Gastrocnemius medialis (tissue), 4 donors: ENCODE measurements around the gene ME3. TPM values are rescaled to one million over a fixed set of nuclear protein-coding genes. Genes with fewer than 3 reads are reported as not detected.

ENCODE experiments used
- ATAC-seq, 2 donors: fragments of 150-250 bp; one replicate each; pipeline ENCODE4 v1.9.1; 2016
- DNase-seq, 2 donors: peaks; one replicate each; pipeline ENCODE4 v3.0.0-alpha.2; 2019
- H3K27ac ChIP-seq, 4 donors: fragments of 200-600 bp; sonication (generic); 1 replicate in 1 of 4; 2 replicates in 3 of 4; pipeline ENCODE4 v1.5.1; 2016 to 2018; ENCODE audit warnings: mild to moderate bottlenecking in 2 of 4, moderate library complexity in 1 of 4
- H3K27me3 ChIP-seq, 3 donors: fragments of 200-600 bp; sonication (generic) in 2 of 3; 1 replicate in 1 of 3; 2 replicates in 2 of 3; pipeline versions ENCODE4 v1.5.1 to v1.6.0; 2016 to 2019; ENCODE audit warnings: mild to moderate bottlenecking in 1 of 3, moderate library complexity in 1 of 3
- H3K36me3 ChIP-seq, 2 donors: fragments of 200-600 bp; sonication (generic) in 1 of 2; one replicate each; pipeline ENCODE4 v1.5.1; 2017 to 2018
- H3K4me1 ChIP-seq, 2 donors: fragments of 200-600 bp; sonication (generic) in 1 of 2; one replicate each; pipeline ENCODE4 v1.5.1; 2016 to 2017; ENCODE audit warnings: mild to moderate bottlenecking in 2 of 2
- H3K4me3 ChIP-seq, 4 donors: fragments of 200-600 bp; sonication (generic) in 3 of 4; 1 replicate in 1 of 4; 2 replicates in 3 of 4; pipeline ENCODE4 v1.5.1; 2016 to 2019; ENCODE audit warnings: mild to moderate bottlenecking in 2 of 4
- H3K9me3 ChIP-seq, 3 donors: fragments of 200-600 bp; sonication (generic) in 2 of 3; 1 replicate in 1 of 3; 2 replicates in 2 of 3; pipeline ENCODE4 v1.5.1; 2016 to 2019
- CTCF ChIP-seq, 5 experiments: fragments of 450-650 bp in 3 of 5; fragments of 200-600 bp in 2 of 5; sonication (generic) in 2 of 5; IDR thresholded peaks in 4 of 5; conservative IDR thresholded peaks in 1 of 5; 1 replicate in 4 of 5; 2 replicates in 1 of 5; pipeline ENCODE4 v1.5.1; 2016 to 2019; ENCODE audit warnings: antibody characterized with exemption in 5 of 5, mild to moderate bottlenecking in 3 of 5, moderate library complexity in 3 of 5
- POLR2A ChIP-seq, 2 donors: fragments of 450-650 bp; IDR thresholded peaks; one replicate each; pipeline ENCODE4 v1.6.1; 2017; ENCODE audit warnings: antibody characterized with exemption in 2 of 2, mild to moderate bottlenecking in 2 of 2, moderate library complexity in 2 of 2
- in situ Hi-C, 4 donors: fragments of 200-750 bp; cut with MboI; loops; one replicate each; pipeline versions ENCODE4 v1.15.0 to v1.8.0; 2017; ENCODE audit warnings: low sequenced_read_pairs in 4 of 4
- intact Hi-C: fragments of 100-400 bp; cut with DNase I; formaldehyde crosslinking; loops from one replicate; pipeline ENCODE4 v1.15.1; 2023; ENCODE audit warnings: low total_unique reads
- total RNA-seq, 4 donors: library from RNA; depleted of rRNA; stranded (reverse); fragments of >200 nt; gene quantifications; one replicate each; pipeline versions ENCODE4 v1.1.0 to v1.2.3, GENCODE V29; 2016

The ME3 gene
- total RNA-seq, 4 donors from 2014 or later, result 4.2 to 17.0 (median 15.7) TPM

- H3K4me3 ChIP-seq, result no peak overlapping the region
- peak in 1 of 2 donors; percentile 32 for ATAC-seq
- DNase-seq, result no peak
- no peaks in the 10 kb centered on the region for H3K9me3 ChIP-seq
- no peaks in the 10 kb centered on the region for H3K36me3 ChIP-seq
- in situ Hi-C loops, result no loop called here
- peaks cover 8 to 35% of the 10 kb centered on the region in 2 donors for H3K4me1 ChIP-seq
- TF ChIP-seq POLR2A (IDR thresholded peaks at IDR 0.05) (no peak), CTCF (IDR thresholded peaks at IDR 0.05 in 4 of 5, conservative IDR thresholded peaks at IDR 0.05 in 1 of 5) (no peak)
- intact Hi-C loops, result no loop called here
- H3K27ac ChIP-seq, result peak overlapping the region; percentile 37 to 71 (median 50)
- H3K27me3 ChIP-seq, result no peaks in the 10 kb centered on the region
These were observed 196.1 kb downstream of the ME3 start for GRCh38 chr11:86476109-86476861.

- intact Hi-C loops, result no loop called here
- Histone ChIP-seq H3K9me3 (no peaks in the 10 kb centered on the region), H3K4me3 (no peak overlapping the region), H3K27ac (peak overlapping the region; percentile 37 to 71 (median 56)), H3K4me1 (peaks cover 8 to 35% of the 10 kb centered on the region in 2 donors), H3K36me3 (no peaks in the 10 kb centered on the region), H3K27me3 (no peaks in the 10 kb centered on the region)
- in situ Hi-C loops, result no loop called here
- no peak for TF ChIP-seq POLR2A (IDR thresholded peaks at IDR 0.05)
- no peak for TF ChIP-seq CTCF (IDR thresholded peaks at IDR 0.05 in 4 of 5, conservative IDR thresholded peaks at IDR 0.05 in 1 of 5)
- DNase-seq, result no peak
- no peak for ATAC-seq
These were observed 197.4 kb downstream of the ME3 start for GRCh38 chr11:86475027-86475426.

GRCh38 chr11:86473991-86474833 lies 198.2 kb downstream of the ME3 start:
- intact Hi-C loops, result no loop called here
- Histone ChIP-seq H3K27ac (peak overlapping the region; percentile 41 to 71 (median 56)), H3K9me3 (no peaks in the 10 kb centered on the region), H3K27me3 (no peaks in the 10 kb centered on the region), H3K4me1 (peaks cover 8 to 35% of the 10 kb centered on the region in 2 donors), H3K4me3 (no peak overlapping the region), H3K36me3 (no peaks in the 10 kb centered on the region)
- no peak for DNase-seq
- no peak for TF ChIP-seq POLR2A (IDR thresholded peaks at IDR 0.05)
- TF ChIP-seq CTCF (IDR thresholded peaks at IDR 0.05 in 4 of 5, conservative IDR thresholded peaks at IDR 0.05 in 1 of 5), result no peak
- peak; percentile 54 to 57 for ATAC-seq
- in situ Hi-C loops, result no loop called here

- Histone ChIP-seq H3K4me1 (peaks cover 5 to 6% of the 10 kb centered on the region in 2 donors), H3K4me3 (no peak overlapping the region), H3K36me3 (no peaks in the 10 kb centered on the region), H3K9me3 (no peaks in the 10 kb centered on the region), H3K27ac (no peak overlapping the region), H3K27me3 (no peaks in the 10 kb centered on the region)
- ATAC-seq, result peak; percentile 22 to 25
- DNase-seq, result no peak
- in situ Hi-C loops, result no loop called here
- intact Hi-C loops, result no loop called here
- TF ChIP-seq CTCF (IDR thresholded peaks at IDR 0.05 in 4 of 5, conservative IDR thresholded peaks at IDR 0.05 in 1 of 5) (no peak), POLR2A (IDR thresholded peaks at IDR 0.05) (no peak)
These were observed 202.7 kb downstream of the ME3 start for GRCh38 chr11:86469491-86470388.
